Glomerular visceral epithelial cell (primary cell): ENCODE data around the gene ZNF536.
"Not testable (repeated sequence)": the region's sequence is repeated elsewhere in the genome, so short reads cannot be mapped to it uniquely, and the experiment has no call there.

Experiments
- DNase-seq: peaks from one replicate; pipeline ENCODE4 v3.0.0-alpha.2; 2016; ENCODE audit errors: extremely low spot score

Gene ZNF536

DNA sequence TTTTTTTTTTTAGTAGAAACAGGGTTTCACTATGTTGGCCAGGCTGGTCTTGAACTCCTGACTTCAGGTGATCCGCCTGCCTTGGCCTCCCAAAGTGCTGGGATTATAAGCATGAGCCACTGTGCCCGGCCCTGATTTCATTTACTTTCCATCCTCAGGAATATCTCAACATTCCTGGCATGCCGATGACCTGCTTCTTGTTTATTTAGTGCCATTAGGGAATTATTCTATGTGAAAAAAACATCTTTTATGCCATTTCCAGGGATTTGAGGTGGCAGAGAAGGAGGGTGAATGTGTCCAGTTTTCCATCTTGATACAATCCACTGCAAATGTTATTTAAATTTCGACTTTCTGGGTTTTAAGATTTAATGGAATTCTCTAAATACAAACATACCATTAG lies 45.0 kb downstream of the ZNF536 start:
- not testable (repeated sequence) for DNase-seq

GRCh38 chr19:30419568-30420180 lies 47.5 kb downstream of the ZNF536 start:
- no peak for DNase-seq

DNA sequence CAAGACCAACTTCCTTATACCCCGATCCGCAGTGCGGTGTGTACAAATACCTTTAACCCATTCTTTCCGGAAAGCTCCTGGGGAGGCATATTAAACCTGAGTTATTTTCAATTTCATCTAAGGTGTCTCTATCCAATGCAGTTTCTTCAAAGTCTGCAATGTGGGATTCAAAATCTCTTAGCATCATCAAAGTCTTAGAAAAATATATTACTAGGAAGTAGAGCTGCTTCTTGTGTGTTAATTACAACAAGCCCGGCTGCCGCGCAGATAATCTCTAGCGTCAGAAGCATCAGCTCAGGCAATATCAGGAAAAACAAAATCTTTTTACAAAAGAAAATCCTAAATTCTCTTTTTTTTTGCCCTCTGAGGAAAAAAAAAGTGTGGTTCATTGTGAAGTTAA lies 48.1 kb downstream of the ZNF536 start:
- no peak for DNase-seq

DNA sequence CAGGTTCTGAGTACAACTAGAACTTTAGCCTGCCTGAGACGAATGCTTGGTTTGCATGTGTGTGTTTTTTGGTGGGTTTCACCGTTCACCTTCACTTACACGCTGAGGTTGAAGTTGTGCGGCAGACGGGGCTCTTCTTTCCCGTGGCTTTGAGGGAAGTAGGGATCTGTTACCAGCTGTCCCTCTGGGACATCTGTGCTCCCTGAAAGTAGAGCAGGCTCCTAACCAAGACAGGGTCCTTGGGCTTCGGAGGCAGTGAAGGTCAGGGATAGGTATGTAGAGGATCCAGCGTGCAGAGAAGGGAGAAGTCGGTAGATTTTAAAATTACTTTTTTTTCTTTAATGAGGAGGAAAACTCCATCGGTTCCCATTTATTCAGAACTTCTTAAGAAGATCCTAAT lies 48.7 kb downstream of the ZNF536 start:
- DNase-seq = no peak

DNA sequence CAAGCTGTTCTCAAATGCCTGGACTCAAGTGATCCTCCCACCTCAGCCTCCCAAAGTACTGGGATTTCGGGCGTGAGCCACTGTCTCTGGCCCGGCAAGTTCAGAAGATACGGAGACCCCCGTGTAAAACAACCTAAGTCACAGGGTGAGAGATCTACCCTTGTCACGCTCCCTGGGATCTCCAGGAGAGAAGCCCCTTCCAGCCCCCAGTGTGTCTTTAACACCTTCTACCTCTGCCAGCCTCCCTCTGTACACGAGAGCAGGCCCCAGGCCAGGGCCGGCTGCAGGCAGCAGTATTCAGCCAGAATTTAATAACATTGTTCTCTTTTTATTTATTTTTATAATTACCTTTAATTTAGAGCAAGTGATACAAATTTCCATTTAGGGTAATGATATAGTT lies 49.4 kb downstream of the ZNF536 start:
- DNase-seq = no peak

DNA sequence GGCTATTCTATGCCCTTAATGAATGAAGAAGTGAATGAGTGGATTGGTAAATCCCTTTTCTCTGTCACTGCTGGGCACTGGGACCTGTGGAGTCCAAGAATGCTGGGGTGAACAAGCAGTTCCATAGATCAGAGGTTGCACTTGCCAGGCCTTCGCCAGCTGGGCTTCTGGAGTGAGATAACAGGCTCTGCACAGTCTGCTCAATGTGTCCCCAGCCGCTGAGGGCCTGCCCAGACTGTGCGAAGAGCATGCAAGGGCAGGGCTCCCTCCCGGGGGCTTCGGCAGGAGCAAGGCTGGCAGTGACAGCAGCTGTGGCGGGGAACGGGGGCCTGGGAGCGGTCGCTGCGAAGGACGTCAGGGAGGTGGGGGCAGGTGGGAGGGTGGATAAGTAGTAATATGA lies 51.3 kb downstream of the ZNF536 start:
- DNase-seq = no peak

DNA sequence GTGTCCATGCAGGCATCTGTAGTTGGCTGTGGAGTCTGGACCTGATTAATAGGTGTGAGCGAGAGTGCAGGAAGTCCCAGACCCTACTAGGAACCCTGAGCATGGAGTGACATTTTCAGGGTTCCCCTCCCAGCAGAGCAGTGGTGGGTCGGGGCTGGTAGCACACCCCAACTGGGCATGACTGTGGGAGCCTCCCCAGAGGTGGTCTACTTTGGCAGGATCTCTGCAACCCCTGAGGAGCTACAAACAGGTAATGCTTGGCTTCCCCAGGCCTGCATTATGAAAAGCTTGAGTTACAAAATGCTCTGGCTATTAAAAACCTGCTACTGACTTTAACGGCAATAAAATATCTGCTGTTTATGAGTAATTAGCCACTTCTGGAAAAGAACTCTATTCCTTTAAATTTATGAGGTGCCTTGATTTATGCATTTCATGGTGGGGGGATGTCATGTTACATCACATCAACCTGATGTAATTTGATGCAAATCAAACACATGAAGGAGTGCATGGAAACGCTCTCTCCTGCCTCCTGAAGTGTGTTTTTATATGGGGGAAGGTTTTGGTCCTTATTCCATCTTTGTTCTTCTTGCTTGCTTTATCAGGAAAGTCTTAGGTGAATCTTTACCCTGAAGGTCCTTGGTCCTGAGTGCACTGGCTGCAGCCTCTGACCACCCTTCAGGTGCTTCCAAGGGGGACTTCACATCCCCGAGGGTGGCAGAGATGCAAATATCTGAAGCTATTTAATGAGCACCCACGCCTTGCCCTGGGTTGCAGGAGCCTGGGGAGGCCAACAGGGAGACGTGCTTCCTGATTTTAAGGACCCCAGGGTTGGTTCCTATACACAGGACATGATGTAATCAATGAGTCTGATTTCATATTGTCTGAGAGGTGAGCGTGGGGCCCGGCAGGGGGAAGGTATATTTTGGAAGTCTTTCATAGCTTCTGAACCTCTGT lies 54.0 kb downstream of the ZNF536 start:
- no peak for DNase-seq

DNA sequence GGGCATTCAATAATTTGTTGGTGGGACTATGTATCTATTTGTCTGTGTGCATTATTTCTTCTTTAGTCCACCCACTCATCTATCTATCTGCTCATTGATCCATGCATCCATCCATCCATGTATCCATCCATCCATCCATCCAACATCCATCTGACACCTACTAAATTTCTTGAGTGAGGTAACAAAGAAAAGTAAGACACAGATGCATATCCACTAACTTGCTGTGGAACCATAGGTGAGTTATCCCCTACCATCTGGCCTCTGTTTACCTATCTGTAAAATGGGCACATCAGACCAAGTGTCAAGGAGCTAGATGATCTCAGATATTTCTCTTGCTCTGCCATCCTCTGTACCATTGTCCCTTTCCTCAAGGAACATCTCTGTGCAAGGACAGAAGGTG lies 54.7 kb downstream of the ZNF536 start:
- no peak for DNase-seq

DNA sequence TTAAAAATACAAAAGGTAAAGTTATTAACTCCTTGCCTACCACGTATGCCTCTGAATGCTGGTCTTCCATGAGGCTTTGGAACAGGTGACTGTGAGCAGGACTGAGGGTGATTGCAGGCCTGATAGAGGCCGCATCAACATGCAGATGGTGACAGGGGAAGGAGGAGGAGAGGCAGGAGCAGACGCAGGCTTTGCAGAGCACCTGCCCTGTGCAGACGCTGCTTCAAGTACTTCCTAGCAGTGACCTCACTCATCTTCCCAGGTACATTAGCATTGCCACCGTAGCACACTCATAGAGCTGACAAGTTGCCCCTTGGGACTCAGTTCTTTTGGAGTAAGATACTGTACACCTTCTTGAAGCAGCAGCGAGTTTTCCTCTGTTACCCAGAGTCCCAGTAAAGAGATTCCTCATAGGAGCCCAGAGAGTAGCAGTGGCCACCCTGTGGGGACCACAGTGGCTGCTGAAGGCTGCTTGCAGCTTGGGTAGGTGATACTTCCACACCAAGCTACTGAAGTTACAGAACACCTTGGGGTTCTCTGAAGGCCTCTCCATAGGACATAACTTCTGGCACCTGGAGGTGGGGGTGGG lies 56.0 kb downstream of the ZNF536 start:
- DNase-seq = no peak

- DNase-seq = no peak
Measured at GRCh38 chr19:30428844-30429243, 56.7 kb downstream of the ZNF536 start.

GRCh38 chr19:30430206-30430734 lies 58.1 kb downstream of the ZNF536 start:
- no peak for DNase-seq

- no peak for DNase-seq
Measured at GRCh38 chr19:30431591-30431990, 59.4 kb downstream of the ZNF536 start.

- no peak for DNase-seq
Measured at GRCh38 chr19:30434797-30435594, 62.8 kb downstream of the ZNF536 start.

- DNase-seq = no peak
Measured at GRCh38 chr19:30437869-30438268, 65.7 kb downstream of the ZNF536 start.

DNA sequence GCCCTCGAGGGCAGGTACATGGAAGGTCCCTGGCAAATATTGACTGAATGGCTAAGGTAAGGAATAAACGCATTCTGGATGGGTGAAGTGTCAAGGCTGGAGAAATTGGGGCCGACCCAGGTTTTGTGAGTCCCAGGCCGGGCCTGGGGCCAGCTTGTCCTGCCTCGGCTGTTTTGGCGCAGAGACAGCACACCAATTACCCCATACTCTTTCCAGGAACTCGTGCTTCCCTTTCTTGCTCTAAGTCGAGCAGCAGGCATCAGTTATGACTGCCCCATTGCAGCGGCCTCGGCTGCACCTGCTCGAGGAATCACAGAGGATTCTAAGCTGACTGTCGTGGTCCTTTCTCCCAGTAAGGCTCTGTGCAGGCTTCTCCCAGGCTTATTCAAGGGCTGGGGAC lies 67.1 kb downstream of the ZNF536 start:
- no peak for DNase-seq

DNA sequence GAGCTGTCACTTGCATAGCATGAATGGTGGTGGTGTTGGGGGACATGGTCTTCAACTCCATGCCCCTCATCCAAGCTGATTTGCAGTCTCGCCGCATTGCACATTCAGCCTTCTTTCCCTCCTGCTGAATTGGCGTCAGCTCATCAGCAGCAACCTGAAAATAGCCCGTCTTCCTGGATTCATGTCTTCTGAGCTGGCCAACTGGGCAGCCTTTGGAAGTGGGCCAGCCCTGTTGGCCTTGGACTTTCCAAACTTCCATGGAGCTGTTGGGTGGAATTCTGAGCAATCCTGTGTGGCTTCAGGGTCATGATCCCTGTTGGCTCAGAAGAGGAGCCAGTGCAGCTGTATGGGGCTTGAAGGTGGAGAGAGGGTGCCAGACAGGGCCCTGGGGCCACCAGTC lies 68.8 kb downstream of the ZNF536 start:
- no peak for DNase-seq

DNA sequence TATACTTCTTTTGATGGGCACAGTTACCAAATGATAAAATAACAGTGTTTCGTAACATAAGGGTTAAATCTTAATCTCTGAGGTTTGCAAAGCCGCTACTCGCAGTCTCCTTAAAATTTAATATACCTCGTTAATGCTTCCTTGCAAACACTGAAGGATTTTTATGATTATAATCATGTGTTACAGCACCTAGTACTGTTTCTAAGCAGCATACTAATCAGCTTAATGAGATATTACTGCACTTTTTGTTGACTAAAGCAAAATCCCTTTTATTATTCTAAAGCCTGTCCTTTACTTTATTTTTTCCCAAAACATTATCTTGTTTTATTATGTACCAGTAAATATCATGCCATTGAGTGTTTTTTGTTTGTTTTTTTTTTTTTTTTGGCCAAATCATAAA lies 70.5 kb downstream of the ZNF536 start:
- no peak for DNase-seq

DNA sequence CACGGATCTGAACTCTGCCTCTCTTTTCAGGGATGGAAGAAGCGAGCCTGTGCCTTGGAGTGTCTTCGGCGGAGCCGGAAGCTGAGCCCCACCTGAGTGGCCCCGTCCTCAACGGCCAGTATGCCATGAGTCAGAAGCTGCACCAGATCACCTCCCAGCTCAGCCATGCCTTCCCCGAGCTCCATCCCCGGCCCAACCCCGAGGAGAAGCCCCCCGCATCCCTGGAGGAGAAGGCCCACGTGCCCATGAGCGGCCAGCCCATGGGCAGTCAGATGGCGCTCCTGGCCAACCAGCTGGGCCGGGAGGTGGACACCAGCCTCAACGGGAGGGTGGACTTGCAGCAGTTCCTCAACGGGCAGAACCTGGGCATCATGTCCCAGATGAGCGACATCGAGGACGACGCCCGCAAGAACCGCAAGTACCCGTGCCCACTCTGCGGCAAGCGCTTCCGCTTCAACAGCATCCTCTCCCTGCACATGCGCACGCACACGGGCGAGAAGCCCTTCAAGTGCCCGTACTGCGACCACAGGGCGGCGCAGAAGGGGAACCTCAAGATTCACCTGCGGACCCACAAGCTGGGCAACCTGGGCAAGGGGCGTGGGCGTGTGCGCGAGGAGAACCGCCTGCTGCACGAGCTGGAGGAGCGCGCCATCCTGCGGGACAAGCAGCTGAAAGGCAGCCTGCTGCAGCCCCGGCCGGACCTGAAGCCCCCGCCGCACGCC lies 71.5 kb downstream of the ZNF536 start:
- DNase-seq = no peak

GRCh38 chr19:30444253-30444671 lies 72.1 kb downstream of the ZNF536 start:
- DNase-seq = no peak

DNA sequence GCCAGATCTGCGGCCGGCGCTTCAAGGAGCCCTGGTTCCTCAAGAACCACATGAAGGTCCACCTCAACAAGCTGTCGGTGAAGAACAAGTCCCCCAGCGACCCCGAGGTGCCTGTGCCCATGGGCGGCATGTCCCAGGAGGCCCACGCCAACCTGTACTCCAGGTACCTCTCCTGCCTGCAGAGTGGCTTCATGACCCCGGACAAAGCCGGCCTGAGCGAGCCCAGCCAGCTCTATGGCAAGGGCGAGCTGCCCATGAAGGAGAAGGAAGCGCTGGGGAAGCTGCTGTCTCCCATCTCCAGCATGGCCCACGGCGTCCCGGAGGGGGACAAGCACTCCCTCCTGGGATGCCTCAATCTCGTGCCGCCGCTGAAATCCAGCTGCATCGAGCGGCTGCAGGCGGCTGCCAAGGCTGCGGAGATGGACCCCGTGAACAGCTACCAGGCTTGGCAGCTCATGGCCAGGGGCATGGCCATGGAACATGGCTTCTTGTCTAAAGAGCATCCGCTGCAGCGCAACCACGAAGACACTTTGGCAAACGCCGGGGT lies 72.6 kb downstream of the ZNF536 start:
- no peak for DNase-seq

DNA sequence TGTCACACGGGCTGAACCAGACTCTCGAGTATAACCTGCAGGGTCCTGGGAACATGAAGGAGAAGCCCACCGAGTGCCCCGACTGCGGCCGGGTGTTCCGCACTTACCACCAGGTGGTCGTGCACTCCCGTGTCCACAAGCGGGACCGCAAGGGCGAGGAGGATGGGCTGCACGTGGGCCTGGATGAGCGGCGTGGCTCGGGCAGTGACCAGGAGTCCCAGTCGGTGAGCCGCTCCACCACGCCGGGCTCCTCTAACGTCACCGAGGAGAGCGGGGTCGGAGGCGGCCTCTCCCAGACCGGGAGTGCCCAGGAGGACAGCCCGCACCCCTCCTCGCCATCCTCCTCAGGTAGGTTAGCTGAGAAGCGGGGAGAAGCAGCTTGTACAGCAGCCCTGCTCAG lies 73.2 kb downstream of the ZNF536 start:
- no peak for DNase-seq
